GM21723 (cell line): ENCODE measurements around the gene CXCL3.
A peak's percentile ranks its signal among the peaks of the same experiment; 100 is the strongest.
"Not testable (repeated sequence)": the region's sequence is repeated elsewhere in the genome, so short reads cannot be mapped to it uniquely, and the experiment has no call there.

Experiments used
- ATAC-seq: cut with Tn5 transposase; IDR thresholded peaks from one replicate; pipeline ENCODE4 v1.9.1; 2021; ENCODE audit warnings: mild to moderate bottlenecking, moderate library complexity; ENCODE audit not compliant: unreplicated experiment

Gene CXCL3

DNA sequence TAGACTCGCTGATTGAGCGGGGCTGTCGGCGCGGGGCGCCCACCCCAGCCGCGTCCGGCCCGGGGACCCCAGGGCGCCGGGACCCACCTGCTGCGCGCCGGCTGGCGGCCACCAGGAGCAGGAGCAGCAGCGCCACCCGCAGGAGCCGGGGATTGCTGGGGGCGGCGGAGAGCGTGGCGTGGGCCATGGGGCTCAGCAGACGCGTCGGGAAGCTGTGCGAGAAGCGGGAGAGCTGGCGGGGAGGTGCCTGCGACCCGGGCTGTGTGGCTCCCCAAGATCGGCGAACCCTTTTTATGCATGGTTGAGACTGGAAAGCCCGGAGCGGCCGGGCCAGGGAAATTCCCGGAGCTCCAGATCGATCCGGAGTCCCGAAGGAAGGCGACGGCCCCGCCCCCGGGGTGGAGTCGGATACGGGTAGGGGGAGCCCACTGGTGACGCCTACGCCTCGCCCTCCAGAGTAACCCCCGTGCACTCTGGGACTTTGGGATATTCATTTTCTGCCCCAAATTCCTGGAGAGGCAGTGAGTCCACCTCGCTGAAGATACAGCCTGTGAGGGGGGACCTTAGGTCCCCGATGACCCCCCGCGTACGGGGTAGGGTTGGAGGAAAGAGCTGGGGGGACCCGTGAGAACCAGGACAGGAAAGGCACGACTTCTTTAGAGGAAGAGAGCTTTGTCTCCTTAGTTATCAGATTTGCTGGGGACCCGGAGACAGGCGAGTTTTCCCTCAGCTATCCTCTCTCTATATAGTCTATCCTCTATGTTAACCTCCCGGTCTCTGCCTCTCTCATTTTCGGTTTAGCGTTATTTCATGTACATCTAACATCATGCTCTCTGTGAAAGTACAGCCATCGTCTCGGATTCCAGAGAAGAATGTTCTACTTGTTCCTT, at the start of gene CXCL3:
Gene CXCL3, minus strand, starts transcription at position 265 of the 890 bp plus-strand sequence. Its CDS starts 78 bp downstream, at position 187.
- peak; percentile 70 for ATAC-seq

DNA sequence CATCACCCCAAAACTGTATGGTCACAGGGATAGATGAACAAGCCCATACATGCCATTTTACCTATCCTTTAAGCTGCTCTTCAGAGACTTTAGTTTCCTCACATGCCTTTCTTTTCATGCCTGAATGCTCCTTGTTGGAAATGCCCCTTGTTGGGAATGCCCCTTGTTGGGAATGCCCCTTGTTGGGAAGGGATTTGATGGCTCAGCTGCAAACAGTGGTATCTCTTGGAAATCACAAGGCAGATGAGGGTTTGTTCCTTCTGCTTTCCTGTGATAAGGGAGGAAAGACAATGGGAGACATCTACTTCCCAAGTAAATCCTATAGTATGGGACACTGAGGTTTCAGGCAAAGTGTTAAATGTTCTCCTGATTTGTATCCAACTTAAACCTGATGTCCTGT, 49.0 kb upstream of the CXCL3 start:
- ATAC-seq, result no peak

DNA sequence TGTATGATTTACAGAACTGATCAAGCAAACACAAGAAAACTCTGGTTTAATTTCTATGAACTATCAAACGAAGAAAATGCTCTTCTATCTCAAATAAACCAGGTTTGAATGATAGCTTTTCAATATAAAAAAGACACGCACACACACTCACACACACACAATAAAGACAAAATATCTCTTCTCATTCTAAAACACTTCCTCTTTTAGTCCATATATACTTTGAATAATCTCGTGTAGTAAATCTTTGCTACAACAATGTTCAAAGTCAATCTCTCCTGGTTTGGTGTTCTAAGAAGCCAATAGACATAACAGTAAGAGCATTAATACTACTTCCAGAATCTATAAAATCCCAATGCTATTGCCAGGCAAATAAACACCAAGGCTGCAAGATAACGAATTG, 47.2 kb upstream of the CXCL3 start:
- no peak for ATAC-seq

- ATAC-seq, result no peak
Measured at GRCh38 chr4:74084984-74085383, 46.5 kb upstream of the CXCL3 start.

DNA sequence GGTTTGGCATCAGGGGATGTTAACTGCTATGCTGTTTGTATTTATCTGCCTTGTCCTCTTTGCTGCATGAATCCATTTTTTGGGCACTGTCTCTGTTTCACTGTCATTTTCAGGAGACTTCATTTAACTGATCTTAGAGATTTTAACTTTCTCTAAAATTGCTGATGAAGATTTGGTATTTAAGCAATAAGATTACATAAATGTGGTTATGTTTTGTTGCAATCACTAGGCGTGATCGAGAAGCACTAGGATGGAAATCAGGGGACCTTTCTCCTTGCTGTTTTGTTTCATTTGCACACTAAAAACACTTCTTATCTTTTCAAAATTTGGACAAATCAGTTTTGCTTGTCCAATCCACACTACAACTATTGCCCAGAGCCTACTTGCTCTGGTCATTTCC, 45.1 kb upstream of the CXCL3 start:
- ATAC-seq, result no peak

- no peak for ATAC-seq
Measured at GRCh38 chr4:74081035-74081434, 42.5 kb upstream of the CXCL3 start.

GRCh38 chr4:74080351-74080750, 41.9 kb upstream of the CXCL3 start:
- not testable (repeated sequence) for ATAC-seq

DNA sequence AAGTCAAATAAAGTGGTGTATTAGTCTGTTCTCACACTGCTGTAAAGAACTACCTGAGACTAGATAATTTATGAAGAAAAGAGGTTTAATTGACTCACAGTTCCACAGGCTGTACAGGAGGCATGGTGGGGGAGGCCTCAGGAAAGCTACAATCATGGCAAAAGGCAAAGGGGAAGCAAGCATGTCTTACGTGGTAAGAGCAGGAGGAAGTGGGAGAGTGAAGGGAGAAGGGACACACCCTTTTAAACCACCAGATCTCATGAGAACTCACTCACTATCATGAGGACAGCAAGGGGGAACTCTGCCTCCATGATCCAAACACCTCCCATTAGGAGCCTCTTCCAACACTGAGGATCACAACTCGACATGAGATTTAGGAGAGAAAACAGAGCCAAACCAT, 40.5 kb upstream of the CXCL3 start:
- ATAC-seq, result not testable (repeated sequence)

GRCh38 chr4:74073358-74073757, 34.9 kb upstream of the CXCL3 start:
- ATAC-seq, result no peak

GRCh38 chr4:74072739-74073138, 34.2 kb upstream of the CXCL3 start:
- no peak for ATAC-seq

DNA sequence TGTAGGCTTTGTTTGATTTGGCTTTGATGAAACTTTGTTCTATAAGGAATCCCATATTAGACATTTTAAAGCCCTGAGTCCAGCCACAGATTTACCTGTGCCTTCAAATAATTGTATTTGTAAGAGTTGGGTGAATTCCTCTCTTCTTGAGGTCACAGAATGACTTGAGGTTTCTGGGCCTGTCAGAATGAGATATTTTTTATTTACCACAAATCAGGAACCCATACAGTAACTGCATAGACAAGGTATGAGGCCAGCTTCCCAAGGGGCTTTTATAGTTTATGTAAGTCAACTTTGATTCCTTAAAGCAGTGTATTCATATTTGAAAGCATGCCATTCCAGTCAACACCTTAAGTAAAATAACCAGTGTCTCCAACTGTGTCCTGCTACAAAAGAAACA, 29.1 kb upstream of the CXCL3 start:
- ATAC-seq, result no peak

- ATAC-seq, result no peak
Measured at GRCh38 chr4:74066232-74066631, 27.7 kb upstream of the CXCL3 start.

- no peak for ATAC-seq
Measured at GRCh38 chr4:74065115-74065642, 26.7 kb upstream of the CXCL3 start.

DNA sequence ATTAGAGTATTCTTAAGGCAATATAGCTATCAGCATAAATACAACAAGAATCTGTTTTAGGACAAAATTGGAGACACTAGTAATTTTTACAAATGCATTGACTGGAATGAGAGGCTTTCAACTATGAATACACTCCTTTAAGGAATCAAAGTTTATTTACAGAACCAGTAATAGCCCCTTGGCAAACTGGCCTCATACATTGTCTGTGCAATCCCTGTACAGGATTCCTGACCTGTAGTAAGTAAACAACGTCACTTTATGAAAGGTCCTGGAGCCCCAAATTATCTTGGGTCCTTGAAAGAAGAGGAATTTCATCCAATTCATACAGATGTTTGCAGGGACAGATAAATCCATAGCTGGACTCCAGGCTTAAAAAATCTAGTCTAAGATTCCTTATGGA, 25.4 kb upstream of the CXCL3 start:
- ATAC-seq, result no peak

GRCh38 chr4:74062953-74063352, 24.5 kb upstream of the CXCL3 start:
- ATAC-seq, result no peak

GRCh38 chr4:74061430-74061829, 22.9 kb upstream of the CXCL3 start:
- no peak for ATAC-seq

GRCh38 chr4:74059161-74059829, 20.8 kb upstream of the CXCL3 start:
- ATAC-seq, result no peak

DNA sequence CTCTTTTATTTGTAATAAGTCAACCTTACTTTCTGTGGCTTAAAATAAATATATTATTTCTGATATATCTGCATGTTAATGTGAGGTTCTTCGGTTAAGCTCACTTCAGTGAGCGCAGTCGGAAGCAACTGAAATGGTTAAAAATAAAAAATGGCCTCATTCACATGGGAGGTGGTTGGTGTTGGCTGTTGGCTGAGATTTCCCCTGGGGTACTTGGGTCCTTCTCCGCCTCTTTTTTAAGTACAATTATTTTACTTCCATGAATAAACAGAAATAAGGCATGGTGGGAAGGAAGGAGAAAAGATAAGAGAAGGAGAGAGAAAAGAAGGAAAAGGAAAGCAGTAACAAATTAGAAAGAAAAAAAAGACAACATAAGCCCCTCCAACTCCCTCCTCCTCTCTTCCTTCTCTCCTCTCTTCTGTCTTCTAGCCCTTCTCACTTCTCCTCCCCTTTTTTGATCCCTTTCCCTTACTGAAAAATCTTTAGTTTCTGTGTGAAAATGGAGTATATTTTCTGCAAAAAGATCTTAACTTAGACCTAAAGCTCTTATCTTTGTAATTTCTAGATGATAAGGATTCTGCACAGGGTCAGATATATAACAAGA, 19.7 kb upstream of the CXCL3 start:
- ATAC-seq, result no peak

GRCh38 chr4:74057588-74057987, 19.1 kb upstream of the CXCL3 start:
- no peak for ATAC-seq

- no peak for ATAC-seq
Measured at GRCh38 chr4:74056858-74057562, 18.5 kb upstream of the CXCL3 start.
